C4-2B (cell line): ENCODE data around the gene SLC35F3.

Experiments
- CTCF ChIP-seq: fragments of 450-650 bp; conservative IDR thresholded peaks from 2 replicates; pipeline ENCODE4 v1.5.1; 2017; ENCODE audit warnings: mild to moderate bottlenecking
- ZFX ChIP-seq: fragments of 450-650 bp; IDR thresholded peaks from 2 replicates; pipeline ENCODE4 v1.6.1; 2017

GRCh38 chr1:234331507-234331906 is 427.0 kb downstream of the SLC35F3 start:
- TF ChIP-seq ZFX: no peak
- TF ChIP-seq CTCF: no peak
